IPS DF 4.7 (cell line): ENCODE data around the gene FAM240A.

Source experiments
- DNase-seq: peaks from one replicate; pipeline ENCODE4 v3.0.0-alpha.2; 2013; ENCODE audit warnings: low spot score; ENCODE audit errors: extremely low read depth

The FAM240A gene

GRCh38 chr3:46662771-46663551 lies 50.6 kb downstream of the FAM240A start:
- DNase-seq, result no peak

- no peak for DNase-seq
These were observed 51.3 kb downstream of the FAM240A start for GRCh38 chr3:46663591-46664135.

GRCh38 chr3:46664188-46664970 lies 52.1 kb downstream of the FAM240A start:
- DNase-seq, result no peak

GRCh38 chr3:46664971-46665762 lies 52.8 kb downstream of the FAM240A start:
- no peak for DNase-seq

- no peak for DNase-seq
These were observed 53.6 kb downstream of the FAM240A start for GRCh38 chr3:46665763-46666452.

- no peak for DNase-seq
These were observed 54.1 kb downstream of the FAM240A start for GRCh38 chr3:46666453-46666845.

- DNase-seq, result no peak
These were observed 54.8 kb downstream of the FAM240A start for GRCh38 chr3:46667061-46667621.

GRCh38 chr3:46667657-46668056 lies 55.3 kb downstream of the FAM240A start:
- no peak for DNase-seq

GRCh38 chr3:46668116-46668515 lies 55.8 kb downstream of the FAM240A start:
- no peak for DNase-seq

- no peak for DNase-seq
These were observed 56.3 kb downstream of the FAM240A start for GRCh38 chr3:46668591-46668990.

GRCh38 chr3:46669191-46669999 lies 57.1 kb downstream of the FAM240A start:
- DNase-seq, result no peak

GRCh38 chr3:46670000-46670890 lies 57.9 kb downstream of the FAM240A start:
- no peak for DNase-seq

- no peak for DNase-seq
These were observed 58.6 kb downstream of the FAM240A start for GRCh38 chr3:46670891-46671427.

GRCh38 chr3:46671541-46672348 lies 59.4 kb downstream of the FAM240A start:
- no peak for DNase-seq

GRCh38 chr3:46672349-46672695 lies 60.0 kb downstream of the FAM240A start:
- DNase-seq, result no peak

- no peak for DNase-seq
These were observed 61.1 kb downstream of the FAM240A start for GRCh38 chr3:46673151-46674030.
